ENCODE data around the gene PLCD4.

- TF ChIP-seq EZH2 (IDR thresholded peaks at IDR 0.05; ENCODE audit: insufficient read depth, poor library complexity, severe bottlenecking) (no peak), EZH2phosphoT487 (IDR thresholded peaks at IDR 0.05; ENCODE audit: insufficient read depth, low read depth) (no peak)
Observed at GRCh38 chr2:218569038-218569431, 38.7 kb upstream of the PLCD4 start.

All from GM23248 (cell line).